ENCODE results near the gene LATS2.

The LATS2 gene

GRCh38 chr13:21061029-21061763, at the start of gene LATS2:
Gene LATS2 (minus strand): TSS chr13:21061586. CDS start chr13:21046026, 15,560 bp downstream.
- DNase-seq = no peak

DNA sequence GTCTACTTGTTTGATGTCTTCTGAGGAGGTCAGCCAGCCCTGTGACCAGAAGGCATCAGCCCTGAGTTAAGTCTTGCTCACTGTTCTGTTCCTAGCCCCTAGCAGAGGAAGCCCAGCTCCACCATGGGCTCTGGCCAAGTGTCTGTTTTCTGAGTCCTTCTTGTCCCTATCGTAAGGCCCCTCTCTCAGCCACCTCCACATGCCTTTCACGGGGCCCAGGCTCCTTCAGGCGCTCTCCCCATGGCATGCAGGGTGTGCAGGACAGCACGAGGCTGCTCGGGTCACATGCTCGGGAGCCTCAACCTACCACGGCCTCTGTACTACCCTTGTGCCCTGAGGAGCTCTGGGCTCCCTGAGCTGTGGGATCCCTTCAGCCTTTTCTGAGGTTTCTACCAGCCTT, 47.8 kb upstream of the LATS2 start:
- DNase-seq = no peak

- no peak for DNase-seq
Observed at GRCh38 chr13:21106089-21106488, 44.7 kb upstream of the LATS2 start.

- no peak for DNase-seq
Observed at GRCh38 chr13:21104199-21105019, 43.0 kb upstream of the LATS2 start.

DNA sequence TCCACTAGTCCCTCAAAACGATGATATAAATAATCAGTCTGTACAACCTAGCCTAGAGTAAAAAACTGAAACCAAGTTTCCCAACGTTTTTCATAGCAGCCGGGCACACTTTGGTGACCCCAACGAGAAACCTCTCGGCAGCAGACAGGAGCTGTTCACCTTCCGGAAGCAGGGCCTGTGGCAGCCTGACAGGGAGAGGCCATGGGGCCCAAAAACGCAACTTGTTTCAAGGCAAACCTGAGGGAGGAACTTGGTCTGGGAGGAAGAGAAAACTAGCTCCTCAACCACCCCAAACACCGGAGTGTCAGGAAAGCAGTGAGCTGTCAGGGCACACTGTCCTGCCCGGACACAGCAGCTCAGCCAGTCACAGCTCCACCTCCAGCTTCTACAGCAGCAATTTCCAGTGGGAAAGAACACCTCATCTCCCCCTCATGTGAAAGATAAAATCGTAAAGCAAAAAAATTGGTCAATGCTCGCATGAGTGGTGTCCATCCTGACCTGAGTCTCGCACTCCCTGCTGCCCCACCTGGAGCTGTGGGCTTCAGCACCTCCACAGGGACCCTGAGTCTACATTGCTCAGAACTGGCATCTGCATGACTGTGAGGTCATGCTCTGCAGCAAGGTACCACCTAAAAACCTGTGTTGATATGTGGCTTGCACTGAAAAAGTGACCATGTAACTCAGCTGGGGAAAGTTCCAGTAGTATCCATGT, 40.6 kb upstream of the LATS2 start:
- DNase-seq = no peak

DNA sequence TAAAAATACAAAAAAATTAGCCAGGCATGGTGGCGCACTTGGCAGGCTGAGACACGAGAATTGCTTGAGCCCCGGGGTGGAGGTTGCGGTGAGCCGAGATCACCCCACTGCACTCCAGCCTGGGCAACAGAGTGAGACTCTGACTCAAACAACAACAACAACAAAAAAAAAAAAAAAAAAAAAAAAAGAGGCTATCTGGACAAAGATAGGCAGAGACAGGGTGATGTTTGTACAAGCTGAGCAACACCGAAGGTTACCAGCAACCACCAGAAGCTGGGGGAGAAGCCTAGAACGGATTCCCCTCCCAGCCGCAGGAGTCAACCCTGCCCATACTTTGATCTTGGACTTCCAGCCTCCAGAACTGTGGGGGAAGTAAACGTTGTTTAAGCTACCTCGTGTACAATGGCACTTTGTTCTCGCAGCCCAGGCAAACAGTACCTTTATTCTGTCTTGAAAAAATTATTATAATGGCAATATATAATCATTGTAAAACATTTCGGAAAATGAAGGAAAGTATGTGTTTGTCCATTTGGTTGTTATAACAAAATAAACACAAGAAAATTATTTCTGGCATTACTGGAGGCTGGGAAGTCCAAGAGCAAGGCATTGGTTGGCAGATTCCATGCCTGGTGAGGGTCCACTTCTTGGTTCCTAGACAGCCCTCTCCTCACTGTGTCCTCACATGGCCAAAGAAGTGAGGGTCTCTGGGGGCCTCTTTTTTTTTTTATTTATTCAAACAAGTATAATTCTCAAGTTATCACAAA, 39.8 kb upstream of the LATS2 start:
- no peak for DNase-seq

DNA sequence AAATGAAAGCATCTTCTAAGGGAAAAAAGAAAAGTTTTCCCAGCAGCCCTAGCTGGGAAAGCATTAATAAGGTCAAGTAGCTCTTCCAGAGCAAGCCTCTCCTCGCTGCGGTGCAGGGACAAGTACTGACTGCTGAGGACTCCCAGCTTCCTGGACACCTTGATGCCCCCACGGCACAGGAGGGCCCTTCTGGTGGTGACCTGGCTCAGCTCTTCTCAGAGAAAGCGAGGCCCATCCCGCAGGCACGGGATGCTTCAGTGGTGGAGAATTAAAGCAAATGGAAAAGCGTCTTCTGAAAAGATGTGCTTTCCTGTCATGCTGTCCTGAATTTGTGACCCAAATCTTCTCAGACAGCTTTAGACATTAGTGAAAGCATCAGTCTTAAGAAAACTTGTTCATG, 38.8 kb upstream of the LATS2 start:
- DNase-seq = no peak

GRCh38 chr13:21095311-21095710, 33.9 kb upstream of the LATS2 start:
- no peak for DNase-seq

DNA sequence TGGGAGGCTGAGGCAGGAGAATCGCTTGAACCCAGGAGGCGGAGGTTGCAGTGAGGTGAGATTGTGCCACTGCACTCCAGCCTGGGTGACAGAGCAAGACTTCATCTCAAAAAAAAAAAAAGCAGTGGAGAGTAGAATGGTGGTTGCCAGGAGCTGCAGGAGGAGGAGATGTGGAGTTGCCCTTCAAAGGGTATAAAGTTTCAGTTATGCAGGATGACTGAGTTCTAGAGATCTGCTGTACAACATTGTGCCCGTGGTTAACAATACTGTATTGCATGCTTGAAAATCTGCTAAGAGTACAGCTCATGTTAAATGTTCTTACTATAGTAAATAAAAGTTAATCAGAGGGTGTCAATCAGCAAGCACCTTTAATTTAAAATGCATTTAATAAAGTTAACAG, 28.4 kb upstream of the LATS2 start:
- no peak for DNase-seq

GRCh38 chr13:21088534-21088933, 27.1 kb upstream of the LATS2 start:
- DNase-seq = no peak

DNA sequence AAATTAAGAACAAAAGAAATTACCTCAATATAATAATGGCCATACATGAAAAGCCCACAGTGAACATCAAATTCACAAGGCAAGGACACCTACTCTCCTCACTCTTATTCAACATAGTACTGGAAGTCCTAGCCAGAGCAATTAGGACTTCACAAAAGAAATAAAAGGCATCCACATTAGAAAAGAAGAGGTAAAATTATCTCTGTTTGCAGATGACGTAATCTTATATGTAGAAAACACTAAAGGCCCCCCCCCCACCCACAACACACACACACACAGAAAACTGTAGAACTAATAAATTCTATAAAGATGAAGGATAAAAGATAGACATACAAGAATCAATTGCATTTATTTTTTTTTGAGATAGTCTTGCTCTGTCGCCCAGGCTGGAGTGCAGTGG, 25.5 kb upstream of the LATS2 start:
- DNase-seq = no peak

GRCh38 chr13:21081926-21082325, 20.5 kb upstream of the LATS2 start:
- DNase-seq = no peak

DNA sequence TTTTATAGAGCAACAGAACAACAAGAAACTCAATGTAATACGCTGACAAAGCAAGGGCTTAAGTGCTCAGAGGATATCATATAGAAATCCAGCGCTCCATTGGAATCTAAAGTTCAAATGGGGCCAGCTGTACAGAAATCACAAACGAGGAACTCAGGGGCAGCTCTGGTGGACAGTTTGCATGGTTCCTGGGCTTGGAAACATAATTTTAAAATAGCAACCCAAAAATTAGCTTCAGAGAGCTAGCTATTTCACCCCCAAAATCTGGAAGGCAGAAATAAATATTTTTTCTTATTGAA, 19.2 kb upstream of the LATS2 start:
- DNase-seq = no peak

DNA sequence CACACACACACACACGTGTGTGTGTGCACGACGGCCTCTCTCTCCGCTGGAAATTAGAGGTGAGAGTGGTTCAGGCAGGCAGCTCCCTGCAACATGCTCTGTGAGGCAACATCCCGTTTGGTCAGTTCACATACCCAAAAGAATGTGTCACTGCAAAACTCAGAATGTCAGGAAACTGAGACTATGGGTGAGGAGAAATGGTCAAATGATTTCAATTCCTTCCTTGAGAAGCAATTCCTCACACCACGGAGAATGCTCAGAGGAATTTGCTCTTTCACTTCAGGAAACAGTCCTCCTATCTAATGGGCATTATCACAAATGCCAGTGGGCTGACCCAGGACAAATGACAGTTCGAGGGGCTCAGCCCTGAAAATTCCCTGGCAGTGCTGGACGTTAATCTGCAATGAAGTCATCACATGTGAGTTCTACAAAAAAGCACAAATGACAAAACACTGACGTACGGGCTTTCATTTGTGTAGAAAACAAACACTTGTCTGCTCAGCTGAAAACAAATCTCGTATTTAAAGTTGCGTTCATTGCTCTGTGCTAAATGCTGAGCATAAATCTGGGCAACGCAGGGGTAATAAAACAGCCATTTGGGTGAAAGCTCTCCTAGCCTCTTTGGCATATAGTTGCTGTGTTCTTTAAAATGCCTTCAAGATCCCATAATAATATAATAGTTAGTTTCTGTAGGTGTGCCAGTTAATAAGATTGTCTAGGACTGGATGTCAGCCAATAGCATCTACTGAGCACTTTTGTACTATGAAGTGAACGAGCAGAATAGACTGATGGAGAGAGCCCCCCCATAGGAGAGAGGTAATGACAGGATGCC, 18.6 kb upstream of the LATS2 start:
- DNase-seq = no peak

- no peak for DNase-seq
Observed at GRCh38 chr13:21079221-21079620, 17.8 kb upstream of the LATS2 start.

GRCh38 chr13:21078501-21078900, 17.1 kb upstream of the LATS2 start:
- no peak for DNase-seq

- DNase-seq = no peak
Observed at GRCh38 chr13:21077788-21078353, 16.5 kb upstream of the LATS2 start.

DNA sequence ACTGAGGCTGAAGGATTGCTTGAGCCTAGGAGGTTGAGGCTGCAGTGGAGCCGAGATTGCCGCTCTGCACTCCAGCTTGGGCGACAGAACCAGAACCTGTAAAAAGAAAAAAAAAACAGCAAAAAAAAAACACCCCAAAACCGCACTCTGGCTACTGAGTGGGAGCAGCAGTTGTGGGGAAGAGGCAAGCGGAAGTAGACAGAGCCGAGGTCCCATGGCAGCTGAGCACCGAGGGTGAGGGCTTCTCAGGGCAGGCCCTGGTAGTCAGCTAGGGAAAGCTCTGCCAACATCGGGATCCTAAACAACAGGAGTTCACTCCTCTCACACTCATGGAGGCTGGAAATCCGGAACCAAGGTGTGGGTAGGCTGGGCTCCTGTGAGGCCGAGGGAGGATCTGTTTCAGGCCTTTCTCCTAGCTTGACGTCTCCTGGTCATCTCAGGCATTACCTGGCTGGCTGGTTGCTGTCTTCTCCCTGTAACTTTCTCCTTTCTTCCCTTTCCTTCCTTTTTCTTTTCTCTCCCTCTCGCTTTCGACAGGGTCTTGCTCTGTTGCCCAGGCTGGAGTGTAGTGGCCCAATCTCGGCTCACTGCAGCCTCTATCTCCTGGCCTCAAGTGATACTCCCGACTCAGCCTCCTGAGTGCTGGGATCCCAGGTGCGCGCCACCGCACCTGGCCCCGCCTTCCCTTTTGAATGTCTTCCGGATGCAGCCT, 15.8 kb upstream of the LATS2 start:
- no peak for DNase-seq

GRCh38 chr13:21076253-21076652, 14.9 kb upstream of the LATS2 start:
- DNase-seq = no peak

DNA sequence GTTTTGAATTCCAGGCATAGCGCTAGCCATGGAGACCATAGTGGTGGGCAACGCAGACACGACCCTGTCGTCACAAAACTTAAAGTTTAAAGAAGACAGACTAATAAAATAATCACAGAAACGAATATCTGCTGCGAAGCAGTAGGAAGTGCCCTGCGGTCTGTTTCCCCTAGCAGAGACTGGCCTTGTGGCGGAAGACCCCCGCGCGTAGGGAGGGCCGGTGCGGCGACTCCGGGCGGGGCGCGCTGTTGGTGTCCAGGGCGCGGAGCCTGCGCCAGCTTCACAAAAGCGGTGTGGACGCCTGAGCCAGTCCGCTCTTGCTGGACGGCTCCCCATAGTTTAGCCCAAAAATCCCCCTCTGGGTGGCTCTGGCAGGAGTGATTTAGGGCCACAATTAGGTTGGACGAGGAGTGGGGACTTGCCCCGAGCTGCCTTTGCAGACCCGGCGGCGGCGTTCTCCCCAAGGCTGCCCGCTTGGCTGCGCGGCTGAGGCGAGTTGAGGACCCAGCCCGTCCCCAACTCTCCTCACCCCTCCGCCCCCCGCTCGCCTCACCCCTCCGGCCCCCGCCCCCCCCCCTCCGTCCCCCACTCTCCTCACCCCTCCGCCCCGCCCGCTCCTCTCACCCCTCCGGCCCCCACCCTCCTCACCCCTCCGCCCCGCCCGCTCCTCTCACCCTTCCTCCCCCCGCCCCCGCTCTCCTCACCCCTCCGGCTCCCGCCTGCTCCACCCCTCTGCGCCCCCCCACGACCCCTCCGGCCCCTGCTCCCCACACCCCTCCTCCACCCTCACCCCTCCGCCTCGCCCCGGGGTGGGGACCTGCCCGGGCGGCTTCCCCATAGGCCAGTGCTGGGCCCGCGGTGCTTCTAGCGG, 14.2 kb upstream of the LATS2 start:
- no peak for DNase-seq
